GM10266 (cell line): ENCODE results near the gene ANKFY1.

Source experiments
- DNase-seq: peaks from one replicate; pipeline ENCODE4 v3.0.0; 2012; ENCODE audit errors: extremely low spot score
- CTCF ChIP-seq: IDR thresholded peaks from 2 replicates; pipeline ENCODE4 v1.5.1; 2012; ENCODE audit warnings: mild to moderate bottlenecking, low read depth; ENCODE audit not compliant: control insufficient read depth, insufficient read depth; ENCODE audit errors: missing control alignments

Gene ANKFY1

DNA sequence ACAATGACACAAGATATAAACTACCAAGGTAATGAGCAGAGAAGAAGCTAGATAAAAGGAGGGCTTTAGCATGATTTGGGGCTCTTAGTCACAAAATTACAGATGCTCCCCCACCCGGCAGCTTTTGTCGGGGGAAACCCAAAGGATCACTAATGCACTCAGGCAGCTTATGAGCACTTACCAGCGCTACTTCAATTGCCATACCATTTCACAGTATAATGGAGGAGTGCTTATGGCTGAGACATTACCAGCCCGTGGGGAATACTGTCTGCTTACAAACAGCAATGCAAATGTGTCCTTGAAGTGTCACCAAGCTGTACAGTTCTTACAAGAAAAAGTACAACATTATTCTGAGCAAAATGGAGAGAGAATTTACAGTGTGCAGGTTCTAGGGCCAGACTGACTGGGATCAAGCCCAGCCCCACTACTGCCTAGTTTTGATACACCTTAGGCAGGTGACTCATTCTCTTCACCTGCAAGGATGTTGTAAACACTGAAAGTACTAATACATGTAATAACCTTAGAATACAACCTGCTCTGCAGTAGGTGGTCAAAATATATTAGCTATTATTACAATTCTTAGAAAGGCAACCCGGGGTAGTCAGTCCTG, 16.3 kb downstream of the ANKFY1 start:
- no peak for DNase-seq
- TF ChIP-seq CTCF = no peak

- DNase-seq = no peak
- TF ChIP-seq CTCF = no peak
These were observed 17.1 kb downstream of the ANKFY1 start for GRCh38 chr17:4246674-4247073.

- no peak for DNase-seq
- no peak for TF ChIP-seq CTCF
These were observed 22.2 kb downstream of the ANKFY1 start for GRCh38 chr17:4241535-4241934.

DNA sequence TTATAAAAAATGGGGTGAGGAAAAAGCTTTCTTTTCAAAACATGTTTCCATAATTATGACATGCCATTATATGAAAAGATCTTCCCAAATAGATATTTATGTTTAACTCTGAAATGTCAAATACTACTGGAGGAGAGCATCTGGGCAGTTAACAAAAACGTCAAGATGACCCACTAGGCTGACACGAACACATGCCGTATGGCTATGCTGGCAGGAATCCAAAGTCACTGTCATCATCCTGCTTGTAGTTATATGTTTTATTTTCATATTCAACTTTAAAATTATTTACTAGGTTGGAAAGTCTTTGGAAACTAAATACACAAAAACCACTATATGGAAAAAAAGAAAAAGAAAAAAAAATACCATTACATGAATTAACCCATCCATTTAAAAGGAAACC, 27.3 kb downstream of the ANKFY1 start:
- DNase-seq = no peak
- TF ChIP-seq CTCF = no peak

- TF ChIP-seq CTCF = no peak
- DNase-seq = no peak
These were observed 28.2 kb downstream of the ANKFY1 start for GRCh38 chr17:4235372-4236279.

DNA sequence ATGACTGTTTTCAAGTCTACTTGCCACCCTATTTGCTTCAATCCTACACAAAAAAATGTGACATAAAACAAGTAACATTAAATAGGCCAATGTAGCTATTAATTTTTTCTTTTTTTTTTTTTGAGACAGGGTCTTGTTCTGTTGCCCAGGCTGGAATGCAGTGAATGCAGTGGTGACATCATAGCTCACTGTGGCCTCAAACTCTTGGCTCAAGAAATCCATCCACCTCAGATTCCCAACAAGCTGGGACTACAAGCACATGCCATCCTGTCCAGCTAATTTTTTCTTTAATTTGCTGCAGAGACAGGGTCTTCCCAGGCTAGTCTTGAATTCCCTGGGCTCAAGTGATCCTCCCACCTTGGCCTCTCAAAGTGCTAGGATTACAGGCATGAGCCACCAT, 29.4 kb downstream of the ANKFY1 start:
- no peak for DNase-seq
- TF ChIP-seq CTCF = no peak

DNA sequence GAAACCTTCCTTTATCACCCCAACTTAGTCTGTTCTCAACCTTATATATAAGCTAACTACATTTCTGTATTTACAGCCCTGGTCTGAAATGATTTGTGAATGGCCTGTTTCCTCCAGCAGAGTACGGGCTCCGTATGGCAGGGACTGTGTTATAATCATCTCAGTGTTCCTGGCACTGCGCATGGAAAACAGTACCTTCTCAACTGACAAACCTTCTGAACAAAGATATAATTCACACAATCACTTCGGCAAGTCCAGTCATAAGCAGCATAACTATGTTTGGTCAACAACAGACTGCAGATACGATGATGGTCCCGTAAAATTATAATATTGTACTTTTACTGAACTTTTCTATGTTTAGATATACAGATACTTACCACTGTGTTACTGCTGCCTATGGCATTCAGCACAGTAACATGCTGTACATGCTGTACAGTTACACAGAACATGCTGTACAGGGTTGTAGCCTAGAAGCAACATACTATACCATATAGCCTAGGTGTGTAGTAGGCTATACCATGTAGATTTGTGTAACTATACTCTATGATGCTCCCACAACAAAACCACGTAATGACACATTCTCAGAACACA, 30.0 kb downstream of the ANKFY1 start:
- no peak for DNase-seq
- TF ChIP-seq CTCF = no peak
